Left hindlimb (tissue), 1 donor: Measurements from ENCODE around the gene CHTOP.
A peak's percentile ranks its signal among the peaks of the same experiment; 100 is the strongest.

Experiments
- DNase-seq: peaks from one replicate; pipeline ENCODE4 v3.0.0-alpha.2; 2018

Gene CHTOP

DNA sequence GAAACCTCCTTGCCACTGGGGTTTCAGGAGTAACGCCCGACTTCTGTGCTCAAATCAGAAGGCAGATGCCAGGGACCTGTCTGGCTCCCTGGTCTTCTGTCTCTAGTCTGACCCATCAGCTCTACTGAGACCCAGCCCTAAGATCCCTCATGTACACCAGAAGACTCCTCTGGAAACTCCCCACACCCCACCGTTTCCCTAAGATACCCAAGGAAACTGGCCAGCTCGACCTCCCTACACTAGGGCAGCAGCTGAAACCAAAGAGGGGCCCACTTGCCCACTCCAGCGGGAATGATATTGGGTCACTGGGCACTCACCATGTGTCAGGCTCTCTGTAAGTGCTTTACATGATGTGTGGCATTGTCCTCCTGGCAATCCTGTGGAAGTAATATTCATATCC lies 20.5 kb upstream of the CHTOP start:
- DNase-seq: no peak

DNA sequence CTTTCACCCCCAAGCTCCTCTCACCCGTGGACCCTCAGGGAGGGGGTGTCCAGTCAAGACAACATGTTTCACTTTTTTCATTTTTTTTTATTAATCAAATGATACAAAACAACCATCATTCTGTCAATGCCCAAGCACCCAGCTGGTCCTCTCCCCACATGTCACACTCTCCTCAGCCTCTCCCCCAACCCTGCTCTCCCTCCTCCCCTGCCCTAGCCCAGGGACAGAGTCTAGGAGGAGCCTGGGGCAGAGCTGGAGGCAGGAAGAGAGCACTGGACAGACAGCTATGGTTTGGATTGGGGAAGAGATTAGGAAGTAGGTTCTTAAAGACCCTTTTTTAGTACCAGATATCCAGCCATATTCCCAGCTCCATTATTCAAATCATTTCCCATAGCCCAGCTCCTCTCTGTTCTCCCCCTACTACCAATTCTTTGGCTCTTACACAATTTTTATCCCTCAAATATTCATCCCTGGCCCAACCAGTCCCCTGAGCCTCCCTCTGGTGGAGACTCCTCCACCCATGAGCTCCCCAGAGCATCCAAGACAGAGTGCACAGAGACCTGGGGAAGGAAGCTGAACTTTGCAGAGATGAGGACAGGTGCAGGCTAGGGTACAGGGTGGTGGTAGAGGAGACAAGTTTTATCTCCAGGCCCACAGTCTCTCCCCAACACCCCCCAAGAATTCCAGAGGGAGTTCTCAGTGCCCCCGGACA lies 19.5 kb upstream of the CHTOP start:
- no peak for DNase-seq

DNA sequence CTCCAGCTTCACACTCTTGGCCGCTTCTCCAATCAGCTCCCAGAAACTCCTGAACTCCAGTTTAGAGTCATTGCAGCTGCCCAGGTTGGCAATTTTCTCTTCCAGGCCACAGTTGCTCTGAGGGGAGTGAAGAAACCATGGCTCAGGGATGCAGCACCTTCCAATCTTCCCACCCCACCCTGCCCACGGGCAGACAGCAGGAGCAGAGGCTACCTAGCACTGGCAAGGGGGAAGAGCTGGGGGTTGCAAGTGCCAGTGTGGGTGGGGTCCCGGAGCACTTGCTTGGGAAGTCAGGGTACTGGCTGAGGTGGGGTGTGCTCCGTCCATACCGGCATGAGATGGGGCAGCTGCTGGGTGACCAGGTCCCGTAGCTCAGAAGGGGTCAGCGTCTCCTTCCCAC lies 19.0 kb upstream of the CHTOP start:
- peak; percentile 21 for DNase-seq

DNA sequence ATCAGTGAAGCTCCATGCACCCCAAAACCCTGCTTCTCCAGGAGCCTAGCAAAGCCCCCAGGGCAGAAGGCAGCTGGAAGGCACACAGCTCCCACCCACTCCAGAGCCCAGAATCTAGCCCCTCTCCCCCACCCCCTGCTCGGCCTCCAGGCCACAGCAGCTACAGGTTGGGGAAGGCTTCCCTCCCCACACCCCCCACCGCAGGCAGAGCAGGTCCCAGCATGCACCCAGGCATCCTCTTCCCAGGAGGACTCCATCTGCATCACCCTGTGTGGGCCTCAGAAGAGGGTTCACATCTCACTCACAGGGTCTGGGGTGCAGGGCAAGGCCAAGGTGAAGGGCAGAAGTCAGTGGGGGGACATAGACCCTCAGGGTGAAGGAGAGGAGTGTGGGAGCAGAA lies 18.5 kb upstream of the CHTOP start:
- peak; percentile 22 for DNase-seq

DNA sequence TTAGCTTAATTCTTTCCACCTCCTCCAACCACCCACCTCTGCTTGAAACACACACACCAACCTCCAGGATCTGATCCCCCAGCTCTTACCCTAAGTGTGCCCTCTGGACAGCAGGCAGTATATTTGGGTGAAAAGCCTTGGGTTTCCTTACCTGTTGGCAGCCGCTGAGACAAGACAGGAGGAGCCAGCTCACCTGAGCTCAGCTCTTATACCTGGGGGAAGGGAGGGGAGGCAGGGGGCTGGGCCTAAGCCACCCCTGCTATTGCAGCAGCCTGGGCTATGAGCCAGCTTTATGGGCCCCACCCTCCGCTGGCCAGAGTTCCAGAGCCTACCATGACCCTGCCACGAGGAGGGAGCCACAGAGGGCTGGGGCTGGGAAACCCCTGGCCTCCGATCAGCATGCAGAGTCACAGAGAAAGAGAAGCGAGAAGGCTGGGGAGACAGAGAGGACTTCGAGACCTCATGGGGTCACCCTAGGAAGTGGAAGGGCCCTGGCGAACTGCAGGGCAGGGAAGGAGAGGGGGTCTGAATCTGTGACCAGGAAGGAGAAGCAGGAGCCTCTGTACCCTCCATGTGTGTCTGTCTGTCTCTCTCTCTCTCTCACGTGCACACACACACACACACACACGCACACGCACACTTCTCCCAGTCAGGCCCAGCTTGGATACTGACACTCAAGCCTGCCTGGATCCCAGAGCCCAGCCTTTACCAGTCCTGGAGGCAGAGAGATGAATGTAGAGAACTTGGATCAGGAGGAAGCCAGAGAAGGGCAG lies 17.5 kb upstream of the CHTOP start, which contains the start of gene S100A14:
TSS of gene S100A14 (minus strand) at position 182 of the 773 bp plus-strand sequence. CDS start 467 bp downstream, outside the sequence.
- DNase-seq: peak; percentile 30

DNA sequence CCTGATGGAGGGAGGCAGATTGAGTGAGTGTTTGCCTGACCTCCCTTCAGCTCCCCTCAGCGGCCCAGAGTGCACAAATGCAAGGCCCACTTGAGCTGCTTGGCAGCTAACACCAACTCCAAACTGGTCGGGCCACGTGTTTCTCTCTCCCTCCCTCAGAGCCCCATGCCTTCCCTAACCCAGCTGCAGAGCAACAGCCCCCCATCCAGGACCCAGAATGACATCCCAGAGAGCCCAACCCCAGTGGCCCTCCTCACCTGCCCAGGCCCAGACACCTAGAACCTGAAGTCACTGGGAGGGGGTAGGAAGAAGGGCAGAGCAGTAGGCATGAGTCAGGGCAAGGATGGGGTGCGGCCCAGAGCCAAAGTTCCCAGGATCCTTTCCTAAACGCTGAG lies 17.0 kb upstream of the CHTOP start:
- peak; percentile 20 for DNase-seq

DNA sequence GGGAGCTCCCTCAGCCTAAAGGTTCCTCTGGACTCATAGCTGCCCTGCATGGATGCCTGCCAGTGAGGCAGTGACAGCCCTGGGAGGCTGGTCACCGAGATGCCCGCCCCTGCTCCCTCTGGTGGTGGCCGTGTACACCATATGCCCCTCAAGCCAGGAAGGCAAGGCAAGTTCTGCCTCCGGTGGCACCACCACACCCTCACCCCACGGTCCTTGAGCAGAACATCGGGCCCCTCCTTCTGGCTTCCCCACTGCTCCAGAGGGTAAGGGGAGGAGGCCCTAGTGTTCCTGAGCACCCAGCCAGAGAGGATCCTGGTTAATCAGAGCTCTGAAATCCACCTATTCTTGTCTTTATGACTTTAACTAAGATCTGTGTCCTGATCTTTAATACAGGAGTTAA lies 16.2 kb upstream of the CHTOP start:
- no peak for DNase-seq

DNA sequence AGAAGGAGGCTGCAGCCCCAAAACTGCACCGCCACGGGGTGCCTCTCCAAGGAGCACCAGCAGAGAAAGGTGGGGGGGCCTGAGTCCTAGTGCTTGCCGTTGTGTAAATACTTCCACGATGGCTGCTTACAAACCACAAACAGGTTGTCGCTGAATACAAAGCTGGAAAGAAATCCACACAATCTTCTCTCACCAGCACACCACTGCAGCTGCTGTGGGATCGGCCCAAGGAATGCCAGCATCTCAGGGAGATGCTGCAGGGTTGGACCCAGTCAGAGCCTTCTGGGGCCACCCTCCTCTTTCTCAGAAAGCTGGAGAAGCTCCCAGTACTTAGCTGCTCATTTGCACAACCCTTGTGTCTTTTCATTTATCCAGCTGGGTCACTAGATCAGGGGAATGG lies 14.7 kb upstream of the CHTOP start:
- no peak for DNase-seq

DNA sequence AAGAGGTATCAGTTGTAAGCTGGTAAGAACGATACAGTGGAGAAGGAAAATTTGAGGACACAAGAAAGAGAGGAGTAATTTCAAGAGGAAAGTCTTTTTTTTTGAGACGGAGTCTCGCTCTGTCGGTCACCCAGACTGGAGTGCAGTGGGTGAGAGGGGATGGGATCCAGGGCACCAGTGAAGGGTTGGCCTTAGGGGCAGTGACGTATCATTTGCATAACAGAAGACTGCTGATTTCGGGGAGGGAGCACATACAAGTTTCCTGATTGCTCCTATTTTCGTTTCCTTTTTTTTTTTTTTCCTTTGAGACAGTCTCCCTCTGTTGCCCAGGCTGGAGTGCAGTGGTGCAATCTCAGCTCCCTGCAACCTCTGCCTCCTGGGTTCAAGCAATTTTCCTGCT lies 10.8 kb upstream of the CHTOP start:
- DNase-seq: no peak

DNA sequence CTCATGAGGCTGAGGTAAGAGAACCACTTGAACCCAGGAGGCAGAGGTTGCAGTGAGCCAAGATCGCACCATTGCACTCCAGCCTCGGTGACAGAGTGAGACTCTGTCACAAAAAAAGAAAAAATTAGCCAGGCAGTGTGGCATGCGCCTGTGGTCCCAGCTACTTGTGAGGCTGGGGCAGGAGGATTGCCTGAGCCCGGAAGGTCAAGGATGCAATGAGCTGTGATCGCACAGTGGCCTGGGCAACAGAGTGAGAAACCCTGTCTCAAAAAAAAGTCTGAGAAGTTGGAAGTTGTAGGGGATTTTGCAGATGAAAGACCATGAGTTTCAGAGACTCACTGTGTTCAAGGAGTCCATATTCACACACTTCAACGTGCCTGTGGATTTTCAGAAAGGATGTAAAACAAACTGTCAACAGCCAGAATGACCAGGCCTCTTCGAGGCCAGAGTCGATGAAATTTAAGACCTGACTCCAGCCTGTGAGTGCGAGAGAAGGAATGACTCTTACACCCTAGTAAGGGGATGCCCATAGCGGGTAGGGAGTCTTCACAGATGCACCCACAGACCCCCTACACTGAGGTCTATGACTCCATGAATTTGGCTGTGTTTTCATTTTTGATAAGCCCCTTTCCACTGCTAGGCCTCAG lies 8.8 kb upstream of the CHTOP start:
- DNase-seq: no peak

DNA sequence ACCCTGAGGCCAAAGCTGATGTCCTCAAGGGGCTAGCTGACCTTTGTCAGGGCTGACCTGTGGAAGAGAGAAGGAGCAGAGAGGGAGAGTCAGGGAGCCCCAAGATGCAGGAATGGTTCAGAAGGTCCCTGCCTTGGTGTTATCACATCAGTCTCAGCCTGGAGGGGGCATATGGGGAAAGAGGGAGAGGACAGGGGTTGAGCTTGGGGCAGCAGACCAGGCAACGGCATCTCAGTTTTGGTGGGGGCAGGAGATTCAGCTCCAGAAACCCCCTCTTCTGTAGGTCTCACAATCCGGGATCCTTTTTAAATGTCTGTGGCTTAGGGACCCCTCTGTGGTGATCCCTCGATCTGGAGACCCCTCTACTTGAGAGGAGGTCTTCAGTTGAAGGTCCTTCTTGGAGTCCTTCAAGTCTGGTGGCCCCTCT lies 7.4 kb upstream of the CHTOP start:
- DNase-seq: no peak

DNA sequence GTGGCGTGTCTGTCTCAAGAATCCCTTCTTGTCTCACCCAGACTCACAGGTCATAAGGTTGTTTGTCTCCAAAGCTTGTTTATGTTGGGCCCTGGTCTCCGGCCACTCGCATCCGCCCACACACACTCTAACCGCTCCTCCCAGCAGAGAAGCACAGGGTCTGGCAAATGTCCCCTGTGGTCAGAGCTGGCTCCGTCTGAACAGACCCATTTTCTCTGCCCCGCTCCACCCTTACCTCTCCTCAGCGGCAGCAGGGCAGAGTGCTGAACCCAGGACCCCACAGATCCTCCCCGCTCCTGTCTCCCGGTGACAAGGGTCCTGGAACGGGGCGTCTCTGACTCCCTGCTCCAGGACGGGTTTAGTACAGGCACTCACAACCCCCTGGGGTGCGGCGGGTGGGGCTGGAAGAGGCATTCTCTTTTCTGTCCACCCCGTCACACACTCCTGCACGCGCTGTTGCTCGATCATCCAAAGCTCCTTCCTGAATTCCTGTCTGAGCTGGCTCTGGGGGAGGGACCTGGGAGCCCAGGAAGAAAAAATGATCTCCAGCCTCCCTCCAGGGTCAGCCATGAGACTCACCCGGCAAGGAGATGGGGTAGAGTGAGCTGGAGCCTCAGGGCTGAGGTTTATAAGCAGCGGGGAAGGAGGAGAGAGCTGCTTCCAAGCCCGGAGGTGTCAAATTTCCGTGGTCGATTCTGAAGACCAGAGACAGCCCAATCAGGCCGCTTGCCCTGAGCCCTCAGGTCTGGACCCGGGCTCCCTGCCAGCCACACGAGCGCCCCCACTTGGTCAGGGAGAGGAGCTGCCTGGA lies 6.8 kb upstream of the CHTOP start, which contains the start of gene S100A13:
TSS of gene S100A13 (minus strand) at position 602 of the 811 bp plus-strand sequence. CDS start 1,033 bp downstream, outside the sequence.
- DNase-seq: peak; percentile 89

DNA sequence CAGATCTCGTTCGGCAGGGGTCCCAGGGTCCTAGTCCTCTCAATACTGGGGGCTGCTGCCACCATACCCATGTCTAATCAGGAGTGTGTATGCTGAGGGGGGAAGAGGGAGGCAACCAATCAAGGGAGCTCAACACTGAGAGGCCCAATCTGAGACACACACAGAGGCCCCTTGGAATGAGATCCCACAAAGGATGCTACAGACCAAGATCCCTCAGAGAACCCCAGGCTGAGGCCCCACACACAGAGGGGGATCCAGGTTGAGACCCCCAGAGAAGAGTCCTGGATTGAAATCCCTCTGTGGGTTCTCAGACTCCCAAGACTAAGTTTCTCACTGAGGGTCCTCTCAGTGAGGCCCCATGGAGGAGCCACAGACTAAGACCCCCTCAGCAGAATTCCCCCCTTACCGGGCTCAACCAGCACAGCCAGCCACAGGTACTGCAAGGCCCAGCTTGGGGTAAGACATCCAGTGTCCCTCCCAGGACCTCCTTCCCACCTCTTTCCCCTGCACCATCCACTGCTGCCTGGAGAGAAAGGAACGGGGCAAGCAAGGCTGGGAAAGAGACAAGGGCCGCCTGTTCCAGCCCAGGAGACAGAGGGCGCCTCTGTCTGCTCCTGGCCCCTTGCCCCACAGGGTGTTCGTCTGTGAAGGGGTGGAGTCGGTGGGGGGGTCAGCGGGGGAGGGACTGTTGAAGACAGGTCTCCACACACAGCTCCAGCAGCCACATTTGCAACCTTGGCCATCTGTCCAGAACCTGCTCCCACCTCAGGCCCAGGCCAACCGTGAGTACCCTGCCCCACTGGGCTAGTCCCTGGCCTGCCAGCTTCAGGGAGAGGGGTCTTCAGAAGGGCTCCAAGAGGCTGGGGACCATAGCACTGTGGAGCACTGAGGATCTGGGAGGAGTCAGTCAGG lies 5.9 kb upstream of the CHTOP start, which contains the start of gene S100A1:
TSS of gene S100A1 (plus strand) at position 720 of the 912 bp plus-strand sequence. CDS start 2,088 bp downstream, outside the sequence.
- DNase-seq: no peak

DNA sequence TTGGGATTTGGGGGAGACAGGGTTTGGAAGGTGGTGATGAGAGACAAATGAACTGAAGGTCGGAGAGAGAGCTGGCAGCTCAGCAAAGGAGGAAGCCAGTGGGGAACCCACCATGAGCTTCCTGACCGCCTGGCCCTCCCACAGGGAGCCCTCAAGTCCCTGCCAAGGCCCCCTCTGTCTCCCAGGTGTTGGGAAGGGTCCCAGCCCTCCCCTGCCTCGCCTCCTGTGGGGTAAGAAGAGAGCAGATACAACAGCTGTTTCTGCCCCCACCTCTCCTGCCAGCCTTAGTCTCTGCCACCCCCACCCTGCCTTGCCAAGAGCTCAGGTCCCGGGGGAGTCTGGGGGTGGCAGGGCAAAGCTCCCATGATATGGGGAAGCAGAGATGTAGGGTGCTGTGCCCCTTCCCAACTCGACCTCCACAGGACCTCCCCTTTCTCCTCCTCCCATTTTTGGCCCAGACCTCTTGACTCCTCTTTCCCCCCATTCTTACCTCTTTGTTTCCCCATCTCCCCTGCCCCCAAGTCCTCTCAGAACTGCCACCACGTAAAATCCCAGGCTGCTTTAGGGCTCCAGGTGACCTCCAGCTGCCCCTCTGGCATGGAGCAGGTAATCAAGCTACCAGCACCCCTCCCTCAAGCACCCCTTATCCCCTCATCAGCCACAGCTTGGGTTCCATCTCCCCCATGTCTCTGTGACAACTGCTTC lies 5.1 kb upstream of the CHTOP start:
- no peak for DNase-seq

DNA sequence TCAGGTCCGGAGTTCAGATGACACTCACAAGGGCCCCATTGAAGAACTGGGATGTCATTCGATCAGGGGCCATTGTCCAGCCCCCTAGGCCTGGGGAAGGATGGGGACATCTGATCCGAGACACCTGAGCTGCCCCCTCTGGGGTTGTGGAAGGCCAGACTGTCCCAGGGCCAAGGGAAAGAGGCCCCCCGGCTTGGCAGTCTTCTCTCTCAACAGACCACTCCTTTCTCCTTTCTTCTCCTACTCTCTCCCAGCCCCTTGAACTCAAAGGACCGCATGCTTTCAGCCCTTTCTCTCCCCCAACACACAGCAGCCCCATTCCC lies 4.6 kb upstream of the CHTOP start:
- no peak for DNase-seq

DNA sequence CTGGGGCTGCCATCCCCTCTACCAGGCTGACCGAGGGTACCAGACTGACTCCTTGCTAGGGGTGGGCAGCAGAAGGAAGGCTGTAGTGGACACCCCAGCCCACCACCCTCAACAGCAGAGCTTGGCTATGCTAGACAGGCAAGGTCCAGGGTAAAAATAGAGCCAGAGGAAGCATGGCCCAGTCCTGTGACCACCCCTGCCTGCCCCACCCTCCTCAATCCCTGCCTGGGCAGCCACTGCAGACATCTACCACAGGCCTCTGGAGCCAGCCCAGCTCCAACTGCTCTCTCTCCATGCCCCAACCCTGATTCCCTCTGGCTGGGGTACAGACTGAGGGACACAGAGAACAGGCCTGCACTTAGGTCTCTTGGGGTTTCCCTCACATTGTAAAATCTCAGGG lies 3.9 kb upstream of the CHTOP start:
- peak; percentile 73 for DNase-seq

DNA sequence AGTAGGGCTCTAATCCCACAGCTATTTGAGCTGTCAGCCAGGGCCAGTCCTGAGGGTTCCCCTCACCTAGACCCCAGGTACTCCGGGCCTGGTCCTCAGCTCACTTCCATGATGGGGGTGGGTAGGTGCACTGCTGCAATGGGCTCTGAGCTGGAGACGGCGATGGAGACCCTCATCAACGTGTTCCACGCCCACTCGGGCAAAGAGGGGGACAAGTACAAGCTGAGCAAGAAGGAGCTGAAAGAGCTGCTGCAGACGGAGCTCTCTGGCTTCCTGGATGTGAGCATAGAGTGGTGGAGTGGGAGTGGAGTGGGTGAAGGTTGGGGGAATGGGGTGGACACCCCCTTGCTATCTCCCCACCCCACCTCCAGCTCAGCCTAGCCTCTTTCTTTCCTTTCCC lies 3.5 kb upstream of the CHTOP start:
- DNase-seq: no peak

DNA sequence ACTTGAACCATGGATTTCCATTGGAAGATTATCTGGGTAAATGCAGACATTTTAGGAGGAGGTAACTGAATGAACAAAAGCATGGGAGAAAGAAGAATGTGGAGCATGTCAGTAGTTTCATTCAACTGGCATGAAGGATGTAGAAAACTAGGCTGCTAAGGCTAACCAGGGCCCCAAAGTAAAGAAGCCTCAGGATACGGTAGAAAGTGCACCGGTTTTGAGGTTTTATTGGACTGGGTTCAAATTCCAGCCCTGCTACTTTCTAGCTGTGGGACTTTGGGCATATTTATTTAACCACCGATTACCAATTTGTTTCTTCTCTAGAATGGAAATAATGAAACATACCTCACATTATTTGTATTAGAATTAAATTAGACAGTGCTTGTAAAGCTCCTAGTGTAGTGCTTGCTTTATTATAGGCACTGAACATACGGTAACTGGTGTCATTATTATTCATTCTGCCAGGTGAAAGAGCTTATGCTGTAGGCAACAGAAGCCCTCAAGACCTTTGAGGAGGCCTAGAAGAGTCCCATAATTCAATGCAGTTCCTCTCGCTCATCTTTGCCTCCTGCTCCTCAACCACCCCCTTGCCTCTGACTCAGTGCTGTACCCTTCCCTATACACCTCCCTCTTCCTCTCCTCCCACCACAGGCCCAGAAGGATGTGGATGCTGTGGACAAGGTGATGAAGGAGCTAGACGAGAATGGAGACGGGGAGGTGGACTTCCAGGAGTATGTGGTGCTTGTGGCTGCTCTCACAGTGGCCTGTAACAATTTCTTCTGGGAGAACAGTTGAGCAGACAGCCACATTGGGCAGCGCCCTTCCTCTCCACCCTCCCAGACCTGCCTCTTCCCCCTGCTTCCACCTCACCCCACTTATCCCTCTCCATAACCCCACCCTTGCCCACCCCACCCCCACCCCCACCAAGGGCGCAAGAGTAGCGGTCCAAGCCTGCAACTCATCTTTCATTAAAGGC lies 2.5 kb upstream of the CHTOP start:
- no peak for DNase-seq

DNA sequence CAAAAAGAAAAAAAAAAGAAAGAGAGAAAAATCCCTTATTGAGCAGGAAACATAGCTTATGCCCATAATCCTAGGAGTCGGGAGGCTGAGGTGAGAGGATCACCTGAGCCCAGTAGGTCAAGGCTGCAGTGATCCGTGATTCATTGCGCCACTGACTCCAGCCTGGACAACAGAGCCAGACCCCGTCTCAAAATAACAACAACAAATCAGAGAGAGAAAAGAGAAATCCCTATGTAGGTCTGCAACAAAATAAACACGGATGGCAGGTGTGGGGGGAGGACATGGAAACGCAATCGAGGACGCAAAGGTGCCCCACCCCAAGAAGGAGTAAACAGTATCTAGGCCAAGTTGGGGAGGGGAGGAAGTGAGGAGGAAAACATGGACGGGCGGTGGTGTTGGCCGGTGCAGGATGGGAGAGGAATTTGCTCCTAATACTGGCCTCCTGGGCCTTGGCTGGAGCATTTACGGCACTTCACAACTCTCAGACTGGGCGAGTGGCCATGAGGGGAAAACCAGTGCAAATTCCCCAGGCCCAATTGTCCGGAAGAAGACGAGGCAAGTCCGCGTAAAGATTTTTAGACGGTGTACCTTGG lies 609 bp upstream of the CHTOP start:
- DNase-seq: no peak
